HG03139 (cell line): ENCODE data around the gene RGL1.

Experiments
- ATAC-seq: cut with Tn5 transposase; IDR thresholded peaks from one replicate; pipeline ENCODE4 v1.9.1; 2021; ENCODE audit not compliant: unreplicated experiment

The RGL1 gene

DNA sequence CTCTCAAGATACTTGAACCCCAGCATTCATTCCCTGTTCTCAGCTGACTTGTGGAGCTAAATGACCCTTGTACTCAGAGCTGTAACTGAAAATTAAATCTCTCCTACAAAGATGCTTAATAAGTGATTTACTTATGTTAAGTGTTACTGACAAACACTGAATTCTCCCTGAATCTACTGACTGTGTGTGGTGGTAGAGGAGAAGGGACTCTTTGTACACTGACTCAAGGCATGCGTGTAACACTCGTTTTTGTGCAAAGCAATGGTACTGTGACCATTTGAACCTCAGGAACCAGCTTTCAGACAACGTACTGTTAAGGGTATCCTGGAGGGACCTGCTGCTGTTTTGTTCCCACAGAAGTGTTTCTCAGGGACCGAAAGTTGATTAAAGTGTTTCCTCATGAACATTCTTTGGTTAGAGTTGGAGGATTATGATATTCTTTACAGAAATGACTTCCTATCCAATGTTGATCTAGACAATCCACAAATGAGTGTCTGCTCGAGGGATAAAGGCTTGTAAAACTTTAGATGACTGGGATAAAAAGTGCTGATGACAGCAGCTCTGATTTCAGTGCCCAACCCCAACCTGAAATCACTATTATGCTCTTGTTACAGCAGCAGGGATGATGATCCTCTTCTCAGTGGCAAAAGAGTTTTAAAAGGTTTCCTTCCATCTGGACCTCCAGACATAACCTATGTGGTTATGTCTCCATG lies 12.8 kb downstream of the RGL1 start:
- ATAC-seq: no peak

DNA sequence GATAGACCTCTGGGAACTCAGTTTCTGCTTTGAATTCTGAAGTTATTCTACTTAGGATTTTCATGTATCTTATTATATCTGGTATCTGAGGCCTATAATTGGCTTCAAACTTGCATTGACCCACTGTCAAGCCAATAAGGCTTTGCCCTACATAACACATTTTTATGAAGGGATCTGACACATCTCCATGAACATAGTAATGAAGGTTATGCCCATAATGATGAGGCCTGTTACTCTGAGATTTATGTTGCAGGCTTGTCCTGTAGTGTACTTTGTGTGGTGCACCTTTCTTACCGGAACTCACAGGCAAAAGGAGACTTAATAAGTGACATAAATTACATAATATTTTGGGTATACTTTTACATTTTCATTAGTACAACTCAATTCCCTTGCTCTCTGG lies 14.1 kb downstream of the RGL1 start:
- no peak for ATAC-seq

- no peak for ATAC-seq
Observed at GRCh38 chr1:183821309-183821888, 16.5 kb downstream of the RGL1 start.

DNA sequence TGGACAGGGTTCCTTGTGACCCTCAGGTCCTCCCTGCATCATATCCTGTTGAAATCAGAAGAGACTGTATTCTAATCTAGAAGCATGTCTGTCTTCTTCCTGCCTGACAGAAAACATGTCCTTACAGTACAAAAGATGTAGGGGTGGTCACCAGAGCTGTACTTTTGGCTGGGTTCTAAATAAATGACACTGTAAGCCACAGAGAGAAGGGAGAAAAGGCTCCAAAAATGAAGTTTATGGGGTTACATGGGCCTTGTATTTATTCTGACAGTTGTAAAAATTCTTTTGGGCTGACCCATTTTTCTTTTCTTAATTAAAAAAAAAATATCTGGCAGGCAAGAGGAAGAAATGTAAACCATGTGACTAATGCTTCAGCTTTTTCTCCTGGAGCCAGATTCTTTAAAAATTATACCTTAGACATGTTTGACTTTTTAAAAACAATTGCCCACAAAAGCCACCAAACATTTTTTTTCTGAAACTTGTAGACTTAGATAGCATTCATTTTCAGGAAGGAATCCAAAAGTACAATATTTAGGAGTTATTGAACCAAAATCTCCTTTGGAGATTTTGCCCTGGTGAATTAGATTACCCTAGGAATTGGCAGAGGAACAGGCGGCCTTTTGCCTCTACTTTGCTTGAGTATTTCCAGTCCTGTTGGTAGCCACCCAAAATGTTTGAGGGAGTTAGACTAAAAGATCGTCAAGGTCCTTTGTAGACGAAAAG lies 17.1 kb downstream of the RGL1 start:
- no peak for ATAC-seq

GRCh38 chr1:183824291-183824690 lies 19.4 kb downstream of the RGL1 start:
- ATAC-seq: no peak

DNA sequence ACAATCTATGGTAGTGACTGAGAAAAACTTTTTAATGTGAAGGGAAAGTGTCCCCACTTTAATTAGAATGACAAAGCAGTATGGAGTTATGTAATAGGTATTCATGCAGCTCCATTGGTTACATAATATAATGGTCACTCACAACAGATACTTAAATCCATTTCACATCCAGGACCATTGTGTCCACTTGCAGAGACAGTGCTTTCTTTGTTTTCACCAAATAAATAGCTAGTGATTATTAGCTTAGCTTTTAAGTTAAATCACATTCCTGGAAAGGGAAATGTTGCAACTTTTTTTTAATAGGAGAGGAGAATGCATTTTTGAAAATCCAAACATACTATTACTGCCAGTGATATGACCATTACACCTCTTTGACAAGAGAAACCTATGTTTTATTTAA lies 22.9 kb downstream of the RGL1 start:
- ATAC-seq: no peak

DNA sequence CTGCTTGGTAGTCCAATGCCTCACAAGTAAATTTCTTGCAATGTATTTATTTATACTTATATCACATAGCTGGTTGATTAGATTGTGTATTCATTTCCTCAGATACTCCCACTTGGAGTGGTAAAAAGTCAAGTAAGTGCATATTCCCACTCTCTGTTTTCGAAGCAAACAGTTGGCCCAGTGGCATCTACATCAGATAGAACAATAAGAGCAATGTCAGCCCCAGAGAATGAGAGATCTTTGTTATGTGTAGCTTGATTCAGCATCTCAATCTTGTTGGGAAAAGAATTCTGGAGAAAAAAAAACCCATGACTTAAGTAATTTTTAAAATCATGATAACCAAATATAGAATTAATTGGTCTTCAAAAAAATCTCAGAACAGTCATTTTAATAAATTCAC lies 25.5 kb downstream of the RGL1 start:
- ATAC-seq: no peak

DNA sequence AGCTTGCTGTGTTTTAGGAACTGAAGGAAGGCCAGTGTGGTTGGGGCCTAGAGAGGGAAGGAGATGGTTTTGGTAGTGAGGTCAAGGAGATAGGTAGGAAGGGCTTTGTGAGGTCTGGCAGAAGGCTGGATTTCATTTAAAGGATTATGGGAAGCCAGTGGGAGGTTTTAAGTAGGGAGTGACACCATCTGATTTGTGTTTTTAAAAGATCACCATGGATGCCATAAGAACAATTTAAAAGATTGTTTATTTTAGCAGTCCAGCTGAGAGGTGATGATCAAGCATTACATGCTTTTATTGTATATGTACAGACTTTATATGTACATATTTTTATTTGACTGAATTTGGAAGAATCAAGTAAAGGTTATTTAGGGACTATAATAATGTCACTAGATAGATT lies 26.4 kb downstream of the RGL1 start:
- ATAC-seq: no peak

DNA sequence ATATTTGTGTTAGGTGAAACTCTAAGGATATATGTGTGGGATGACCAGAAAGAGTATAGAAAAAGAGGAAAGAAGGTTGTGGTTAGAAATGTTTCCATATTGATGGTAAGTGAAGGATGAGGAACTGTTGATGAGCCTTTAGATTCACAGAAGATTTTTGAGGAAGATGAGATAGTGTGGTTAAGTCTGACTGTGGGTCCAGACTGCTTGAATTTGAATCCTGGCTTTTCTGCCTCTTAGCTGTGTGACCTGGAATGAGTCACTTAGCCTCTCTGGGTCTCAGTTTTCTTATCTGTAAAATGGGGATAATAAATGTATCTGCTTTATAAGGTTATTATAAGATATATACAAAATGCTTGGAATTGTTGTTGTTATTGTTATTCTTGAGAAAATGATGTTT lies 27.5 kb downstream of the RGL1 start:
- ATAC-seq: no peak

DNA sequence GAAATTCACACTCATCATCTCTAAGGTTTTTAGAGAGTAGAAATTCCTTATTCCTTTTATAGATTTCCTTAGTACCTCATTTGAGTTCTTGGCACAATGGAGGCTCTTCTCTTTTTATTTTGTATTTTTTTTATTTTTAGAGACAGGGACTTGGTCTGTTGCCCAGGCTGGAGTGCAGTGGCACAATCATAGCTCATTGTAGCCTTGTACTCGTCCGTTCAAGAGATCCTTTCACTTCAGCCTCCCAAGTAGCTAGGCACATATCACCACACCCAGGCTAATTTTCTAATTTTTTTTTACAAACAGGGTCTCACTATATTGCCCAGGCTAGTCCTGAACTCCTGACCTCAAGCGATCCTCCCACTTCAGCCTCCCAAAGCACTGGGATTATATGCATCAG lies 29.6 kb downstream of the RGL1 start:
- no peak for ATAC-seq

DNA sequence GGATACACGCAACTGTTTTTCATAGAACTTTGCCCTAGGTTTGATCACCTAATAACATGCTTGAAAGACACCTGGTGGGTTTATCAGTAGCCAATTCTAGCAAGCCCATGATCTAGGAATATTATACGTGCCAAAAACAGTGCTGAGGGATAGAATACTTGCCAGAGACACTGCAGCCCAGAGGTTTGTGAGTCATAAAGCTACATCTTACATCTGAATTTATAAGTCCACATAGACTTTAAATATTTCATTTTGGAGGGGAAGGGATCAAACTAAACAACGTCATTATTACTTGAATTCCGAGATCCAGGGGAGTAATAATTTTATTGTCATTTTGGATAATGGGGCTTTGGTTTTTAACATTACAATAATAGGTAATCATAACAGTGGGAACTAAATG lies 31.7 kb downstream of the RGL1 start:
- no peak for ATAC-seq

GRCh38 chr1:183837062-183837461 lies 32.1 kb downstream of the RGL1 start:
- ATAC-seq: no peak

DNA sequence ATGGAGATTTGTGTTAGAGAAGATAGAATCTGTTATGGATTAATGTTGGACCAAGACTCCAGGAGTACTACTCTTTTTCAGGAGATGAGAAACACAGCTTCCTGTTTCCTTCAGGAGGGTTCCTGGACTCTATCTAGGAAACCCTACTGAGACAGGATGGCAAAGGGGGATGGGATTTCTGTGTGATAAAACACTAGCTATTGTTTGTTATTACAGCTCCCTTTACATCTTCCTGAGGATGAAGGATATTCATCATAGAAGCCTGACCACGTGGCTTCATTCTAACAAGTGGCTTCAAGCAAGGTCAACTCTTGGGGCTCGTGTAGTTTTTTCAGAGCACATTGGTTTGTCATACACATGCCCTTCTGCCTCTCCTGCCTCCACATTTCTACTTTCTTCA lies 33.3 kb downstream of the RGL1 start:
- no peak for ATAC-seq

DNA sequence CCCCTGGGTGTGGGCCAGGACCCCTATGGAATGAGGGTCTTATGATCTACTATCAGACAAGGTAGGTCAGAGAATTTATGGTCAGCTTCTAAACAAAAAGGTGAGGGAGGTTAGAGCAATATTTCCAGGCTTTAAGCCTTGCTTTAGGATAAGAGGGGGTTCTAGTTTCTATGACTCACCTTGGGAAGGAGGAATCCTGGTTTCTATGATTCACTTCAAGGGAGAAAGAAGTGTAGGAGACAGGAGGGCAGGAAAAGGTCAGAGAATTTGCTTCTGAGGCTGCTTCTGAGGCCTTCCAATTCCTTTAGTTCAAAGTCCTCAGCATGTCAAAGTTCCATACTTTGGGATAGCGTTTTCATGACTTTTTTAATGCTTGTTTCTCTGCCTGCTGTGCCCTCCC lies 35.2 kb downstream of the RGL1 start:
- no peak for ATAC-seq

GRCh38 chr1:183841550-183841949 lies 36.6 kb downstream of the RGL1 start:
- ATAC-seq: no peak

DNA sequence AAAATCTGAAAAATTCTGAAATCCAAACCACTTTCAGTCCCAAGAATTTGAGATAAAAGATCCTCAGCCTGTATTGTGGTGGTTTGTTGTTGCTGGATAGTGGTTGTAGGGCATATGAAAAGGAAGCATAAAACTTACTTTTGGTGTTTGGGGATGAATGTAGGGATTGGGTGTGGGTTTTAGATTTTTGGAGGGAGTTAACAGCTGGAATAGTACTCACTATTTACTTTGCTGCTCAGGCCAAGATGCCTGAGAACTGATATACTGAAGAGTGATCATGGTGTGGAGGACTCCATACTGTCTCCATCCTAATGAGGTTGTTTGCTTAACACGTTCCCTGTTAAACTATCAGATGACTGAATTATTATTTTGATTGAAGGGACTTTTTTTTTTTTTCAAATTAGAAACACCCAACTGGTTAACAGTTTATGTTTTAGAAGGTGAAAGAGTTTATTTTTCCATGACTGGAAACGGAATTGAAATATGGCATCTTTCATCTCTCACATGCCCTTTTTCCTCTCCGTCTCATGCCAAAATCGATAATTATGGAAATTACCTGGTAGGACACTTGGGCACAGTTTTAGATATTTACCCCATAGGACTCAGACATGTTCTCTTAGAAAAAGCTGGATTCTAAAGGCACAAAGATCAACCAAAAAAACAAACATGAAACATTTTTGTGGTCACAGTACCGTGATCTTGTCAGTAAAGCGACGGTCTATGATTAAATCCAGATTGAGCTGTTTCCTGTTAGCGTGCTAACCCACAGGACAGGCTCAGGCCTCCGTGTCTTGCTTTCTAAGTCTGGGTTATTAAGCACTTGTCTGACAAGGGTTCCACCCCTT lies 37.3 kb downstream of the RGL1 start:
- peak; percentile 86 for ATAC-seq

GRCh38 chr1:183842795-183843144 lies 37.9 kb downstream of the RGL1 start:
- peak; percentile 19 for ATAC-seq

DNA sequence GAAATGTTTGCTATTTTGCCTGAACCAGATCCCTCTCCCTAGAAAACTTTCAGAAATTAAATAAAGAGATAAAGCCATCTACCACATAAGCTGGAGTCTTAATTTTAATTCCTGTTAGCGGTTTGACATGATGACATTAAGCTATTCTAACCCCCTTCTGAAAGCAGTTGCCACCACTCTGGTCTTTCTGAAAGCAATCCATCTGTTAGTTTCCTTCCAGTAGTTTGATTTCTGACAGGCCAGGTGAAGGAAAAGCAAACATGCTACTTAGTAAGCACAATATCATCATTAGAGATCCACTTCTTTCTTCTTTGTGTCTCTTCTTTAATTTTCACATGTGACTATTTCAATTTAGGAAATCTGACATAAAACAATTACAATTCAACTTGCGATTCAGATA lies 39.9 kb downstream of the RGL1 start:
- no peak for ATAC-seq

GRCh38 chr1:183845681-183846080 lies 40.8 kb downstream of the RGL1 start:
- no peak for ATAC-seq

- no peak for ATAC-seq
Observed at GRCh38 chr1:183847641-183848040, 42.7 kb downstream of the RGL1 start.

GRCh38 chr1:183850852-183851251 lies 45.9 kb downstream of the RGL1 start:
- no peak for ATAC-seq

- ATAC-seq: no peak
Observed at GRCh38 chr1:183859119-183859518, 54.2 kb downstream of the RGL1 start.
